Activated T-cell treated with anti-CD3 and anti-CD28 coated beads, Interleukin-2, amount 50 U/mL, for 72 hours (primary cell): ENCODE measurements around the gene TMEM143. TPM values are rescaled to one million over a fixed set of nuclear protein-coding genes. Genes with fewer than 3 reads are reported as not detected.
"Not testable (repeated sequence)": the region's sequence is repeated elsewhere in the genome, so short reads cannot be mapped to it uniquely, and the experiment has no call there.

Source experiments
- ATAC-seq, 2 donors: fragments of 150-1000 bp; cut with Tn5 transposase; replicated peaks in 1 of 2; 2 replicates each; pipeline ENCODE4 v1.10.0; 2021; ENCODE audit warnings: moderate library complexity in 2 of 2, mild to moderate bottlenecking in 1 of 2
- DNase-seq, 2 donors: peaks; one replicate each; pipeline ENCODE4 v3.0.0; 2021 to 2022; ENCODE audit warnings: mixed read lengths in 1 of 2
- H3K27ac Mint-ChIP-seq: one replicate; pipeline ENCODE4 v1.8.0; 2022; ENCODE audit warnings: mild to moderate bottlenecking, moderate library complexity, mixed read lengths
- H3K27me3 Mint-ChIP-seq: one replicate; pipeline ENCODE4 v1.8.0; 2022; ENCODE audit warnings: low read depth, mixed read lengths
- H3K36me3 Mint-ChIP-seq, 2 donors: one replicate each; pipeline ENCODE4 v1.8.0; 2022; ENCODE audit warnings: mixed read lengths in 2 of 2, mild to moderate bottlenecking in 1 of 2; ENCODE audit not compliant: insufficient read depth in 2 of 2
- H3K4me1 Mint-ChIP-seq: one replicate; pipeline ENCODE4 v1.8.0; 2022; ENCODE audit warnings: low read depth, mixed read lengths
- H3K4me3 Mint-ChIP-seq, 2 donors: one replicate each; pipeline ENCODE4 v1.8.0; 2022; ENCODE audit warnings: mild to moderate bottlenecking in 2 of 2, mixed read lengths in 2 of 2, moderate library complexity in 2 of 2
- H3K9me3 Mint-ChIP-seq, 2 donors: one replicate each; pipeline ENCODE4 v1.8.0; 2022; ENCODE audit warnings: mixed read lengths in 2 of 2
- total RNA-seq, 2 donors: library from RNA; stranded (reverse); gene quantifications; one replicate each; pipeline ENCODE4 v1.2.3, GENCODE V29; 2022

TMEM143 gene
- total RNA-seq, 2 donors from 2014 or later, result 20.9 to 26.2 TPM

GRCh38 chr19:48395499-48395898 lies 31.8 kb upstream of the TMEM143 start:
- Mint-ChIP-seq H3K9me3 (peaks cover 0 to 4% of the 10 kb centered on the region in 2 donors), H3K36me3 (peaks cover 8% of the 10 kb centered on the region in 2 donors), H3K27me3 (peaks cover 61% of the 10 kb centered on the region), H3K4me3 (peak overlapping the region in 1 of 2 donors; percentile 26), H3K4me1 (peaks cover 55% of the 10 kb centered on the region), H3K27ac (no peak overlapping the region)
- DNase-seq, result no peak
- no peak for ATAC-seq

GRCh38 chr19:48395170-48395455 lies 31.4 kb upstream of the TMEM143 start:
- peaks cover 61% of the 10 kb centered on the region for H3K27me3 Mint-ChIP-seq
- no peak for ATAC-seq
- H3K27ac Mint-ChIP-seq, result no peak overlapping the region
- H3K4me1 Mint-ChIP-seq, result peaks cover 54% of the 10 kb centered on the region
- H3K36me3 Mint-ChIP-seq, result peaks cover 9 to 10% of the 10 kb centered on the region in 2 donors
- H3K9me3 Mint-ChIP-seq, result peaks cover 0 to 4% of the 10 kb centered on the region in 2 donors
- H3K4me3 Mint-ChIP-seq, result peak overlapping the region; percentile 10 to 76
- DNase-seq, result no peak

GRCh38 chr19:48394331-48395169 lies 30.8 kb upstream of the TMEM143 start:
- DNase-seq (no peak), ATAC-seq (no peak)
- Mint-ChIP-seq H3K4me3 (peak overlapping the region; percentile 73 to 76), H3K9me3 (peaks cover 0 to 4% of the 10 kb centered on the region in 2 donors), H3K36me3 (peaks cover 9 to 10% of the 10 kb centered on the region in 2 donors), H3K4me1 (peaks cover 50% of the 10 kb centered on the region), H3K27ac (no peak overlapping the region), H3K27me3 (peaks cover 61% of the 10 kb centered on the region)

GRCh38 chr19:48393559-48394330 lies 30.0 kb upstream of the TMEM143 start, which contains the start of gene GRIN2D:
Gene GRIN2D, plus strand, starts transcription at chr19:48393668. Its CDS starts 4,725 bp downstream, at chr19:48398393.
- ATAC-seq (peak in 1 of 2 donors; percentile 8), DNase-seq (peak; percentile 33 to 39)
- peaks cover 61% of the 10 kb centered on the region for H3K27me3 Mint-ChIP-seq
- H3K9me3 Mint-ChIP-seq, result no peaks in the 10 kb centered on the region
- peak within 1 kb of the TSS; percentile 73 to 76 for H3K4me3 Mint-ChIP-seq
- H3K36me3 Mint-ChIP-seq, result peaks cover 10% of the 10 kb centered on the region in 2 donors
- H3K27ac Mint-ChIP-seq, result no peak within 1 kb of the TSS
- H3K4me1 Mint-ChIP-seq, result peaks cover 43% of the 10 kb centered on the region

GRCh38 chr19:48392860-48393558 lies 29.3 kb upstream of the TMEM143 start:
- ATAC-seq (no peak), DNase-seq (no peak)
- H3K27me3 Mint-ChIP-seq, result peaks cover 58% of the 10 kb centered on the region

GRCh38 chr19:48392006-48392344 lies 28.2 kb upstream of the TMEM143 start:
- not testable (repeated sequence) for H3K9me3 Mint-ChIP-seq, ATAC-seq, H3K36me3 Mint-ChIP-seq, H3K27ac Mint-ChIP-seq, DNase-seq
- H3K4me1 Mint-ChIP-seq, result peaks cover 36% of the 10 kb centered on the region
- H3K4me3 Mint-ChIP-seq, result peak overlapping the region in 1 of 2 donors; percentile 98
- peaks cover 48% of the 10 kb centered on the region for H3K27me3 Mint-ChIP-seq

More at GRCh38 chr19:48392860-48393558, 29.3 kb upstream of the TMEM143 start:
- Mint-ChIP-seq H3K4me3 (peak overlapping the region; percentile 33 to 42), H3K27ac (no peak overlapping the region), H3K4me1 (peaks cover 46% of the 10 kb centered on the region), H3K9me3 (no peaks in the 10 kb centered on the region), H3K36me3 (peaks cover 11 to 16% of the 10 kb centered on the region in 2 donors)

- DNase-seq (peak; percentile 72 to 87), ATAC-seq (peak; percentile 79 to 85)
- peaks cover 36% of the 10 kb centered on the region for H3K4me1 Mint-ChIP-seq
- H3K4me3 Mint-ChIP-seq, result peak within 1 kb of the TSS; percentile 91 to 98
- H3K36me3 Mint-ChIP-seq, result peaks cover 5 to 9% of the 10 kb centered on the region in 2 donors
- peaks cover 42% of the 10 kb centered on the region for H3K27me3 Mint-ChIP-seq
- peak within 1 kb of the TSS; percentile 93 for H3K27ac Mint-ChIP-seq
- H3K9me3 Mint-ChIP-seq, result no peaks in the 10 kb centered on the region
Observed at GRCh38 chr19:48391100-48392005, 27.6 kb upstream of the TMEM143 start, which contains the start of gene KDELR1. Gene KDELR1, minus strand, starts transcription at chr19:48391551. Its CDS starts 193 bp downstream, at chr19:48391358.

GRCh38 chr19:48390188-48391099 lies 26.7 kb upstream of the TMEM143 start:
- peak overlapping the region; percentile 91 to 98 for H3K4me3 Mint-ChIP-seq
- H3K36me3 Mint-ChIP-seq, result peaks cover 5 to 9% of the 10 kb centered on the region in 2 donors
- peaks cover 32% of the 10 kb centered on the region for H3K27me3 Mint-ChIP-seq
- peak; percentile 69 for DNase-seq
- H3K4me1 Mint-ChIP-seq, result peaks cover 30% of the 10 kb centered on the region
- peak overlapping the region; percentile 93 for H3K27ac Mint-ChIP-seq
- peak; percentile 64 to 67 for ATAC-seq
- H3K9me3 Mint-ChIP-seq, result no peaks in the 10 kb centered on the region

- peaks cover 16% of the 10 kb centered on the region for H3K4me1 Mint-ChIP-seq
- no peak overlapping the region for H3K4me3 Mint-ChIP-seq
- no peaks in the 10 kb centered on the region for H3K9me3 Mint-ChIP-seq
- H3K27ac Mint-ChIP-seq, result no peak overlapping the region
- H3K27me3 Mint-ChIP-seq, result peaks cover 5% of the 10 kb centered on the region
- ATAC-seq (no peak), DNase-seq (no peak)
- H3K36me3 Mint-ChIP-seq, result peaks cover 5 to 15% of the 10 kb centered on the region in 2 donors
Observed at GRCh38 chr19:48386981-48387380, 23.2 kb upstream of the TMEM143 start.

GRCh38 chr19:48385461-48386087 lies 21.8 kb upstream of the TMEM143 start:
- ATAC-seq (no peak), DNase-seq (no peak)
- Mint-ChIP-seq H3K27me3 (no peaks in the 10 kb centered on the region), H3K9me3 (no peaks in the 10 kb centered on the region), H3K27ac (no peak overlapping the region), H3K4me1 (peaks cover 12% of the 10 kb centered on the region), H3K4me3 (no peak overlapping the region), H3K36me3 (peaks cover 5 to 17% of the 10 kb centered on the region in 2 donors)

- Mint-ChIP-seq H3K36me3 (peaks cover 1 to 8% of the 10 kb centered on the region in 2 donors), H3K27ac (no peak overlapping the region), H3K9me3 (no peaks in the 10 kb centered on the region), H3K27me3 (no peaks in the 10 kb centered on the region), H3K4me3 (no peak overlapping the region), H3K4me1 (no peaks in the 10 kb centered on the region)
- ATAC-seq (no peak), DNase-seq (no peak)
Observed at GRCh38 chr19:48382286-48382685, 18.5 kb upstream of the TMEM143 start.
